Activated naive CD8-positive, alpha-beta T cell treated with anti-CD3 and anti-CD28 coated beads, Interleukin-2, amount 10 ng/mL, durations not matched to agents 7 days and 5 days (primary cell): ENCODE measurements around the gene KIT. TPM values are rescaled to one million over a fixed set of nuclear protein-coding genes. Genes with fewer than 3 reads are reported as not detected.

Source experiments
- ATAC-seq: fragments of 150-1000 bp; cut with Tn5 transposase; one replicate; pipeline ENCODE4 v1.10.0; 2021; ENCODE audit warnings: low read depth, moderate library complexity
- POLR2A ChIA-PET: fragments of 350-600 bp; sonication (Branson Sonifier 250); formaldehyde crosslinking; loops from one replicate; lab custom pipeline; 2021; ENCODE audit warnings: antibody characterized with exemption; lab: Charles Lee
- DNase-seq: peaks from one replicate; pipeline ENCODE4 v3.0.0; 2021
- H3K27ac Mint-ChIP-seq: one replicate; pipeline ENCODE4 v1.8.0; 2022; ENCODE audit warnings: mild to moderate bottlenecking, mixed read lengths
- H3K27me3 Mint-ChIP-seq: one replicate; pipeline ENCODE4 v1.8.0; 2022; ENCODE audit warnings: mild to moderate bottlenecking, moderate library complexity, mixed read lengths
- H3K36me3 Mint-ChIP-seq: one replicate; pipeline ENCODE4 v1.8.0; 2021; ENCODE audit warnings: mild to moderate bottlenecking, mixed read lengths
- H3K4me1 Mint-ChIP-seq: one replicate; pipeline ENCODE4 v1.8.0; 2021; ENCODE audit warnings: mixed read lengths
- H3K4me3 Mint-ChIP-seq: one replicate; pipeline ENCODE4 v1.8.0; 2022; ENCODE audit warnings: mild to moderate bottlenecking, moderate library complexity, mixed read lengths
- H3K9me3 Mint-ChIP-seq: one replicate; pipeline ENCODE4 v1.8.0; 2021; ENCODE audit warnings: mixed read lengths
- total RNA-seq, 2 experiments: library from RNA; stranded (reverse); gene quantifications; one replicate each; pipeline ENCODE4 v1.2.3, GENCODE V29; 2021

The KIT gene
- total RNA-seq, 2 experiments from 2014 or later, result 0.64 to 1.1 TPM

DNA sequence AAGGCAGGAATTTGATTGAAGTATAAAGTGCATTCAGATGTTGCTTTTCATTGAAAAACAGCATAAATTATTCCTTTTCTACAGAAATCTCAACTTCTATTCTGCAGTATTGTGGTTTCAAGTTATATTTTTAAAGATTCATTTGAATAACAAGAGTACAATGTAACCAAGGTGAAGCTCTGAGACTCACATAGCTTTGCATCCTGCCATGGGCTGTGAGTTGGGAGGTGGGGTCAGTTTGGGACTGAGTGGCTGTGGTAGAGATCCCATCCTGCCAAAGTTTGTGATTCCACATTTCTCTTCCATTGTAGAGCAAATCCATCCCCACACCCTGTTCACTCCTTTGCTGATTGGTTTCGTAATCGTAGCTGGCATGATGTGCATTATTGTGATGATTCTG lies 69.2 kb downstream of the KIT start:
- Mint-ChIP-seq H3K36me3 (no peaks in the 10 kb centered on the region), H3K4me1 (no peaks in the 10 kb centered on the region), H3K27ac (no peak overlapping the region), H3K4me3 (no peak overlapping the region), H3K27me3 (peaks cover 4% of the 10 kb centered on the region), H3K9me3 (no peaks in the 10 kb centered on the region)
- no peak for ATAC-seq
- POLR2A ChIA-PET, result no interaction called here
- no peak for DNase-seq

DNA sequence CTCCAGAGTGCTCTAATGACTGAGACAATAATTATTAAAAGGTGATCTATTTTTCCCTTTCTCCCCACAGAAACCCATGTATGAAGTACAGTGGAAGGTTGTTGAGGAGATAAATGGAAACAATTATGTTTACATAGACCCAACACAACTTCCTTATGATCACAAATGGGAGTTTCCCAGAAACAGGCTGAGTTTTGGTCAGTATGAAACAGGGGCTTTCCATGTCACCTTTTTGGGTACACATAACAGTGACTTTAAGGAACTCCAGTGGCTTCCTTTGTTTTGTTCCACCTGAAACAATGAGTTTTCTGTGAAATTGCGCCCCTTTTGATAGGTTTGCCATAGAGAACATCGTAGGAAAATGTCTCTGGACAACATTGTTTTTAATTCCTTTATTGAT lies 69.6 kb downstream of the KIT start:
- POLR2A ChIA-PET, result no interaction called here
- no peak for DNase-seq

GRCh38 chr4:54728368-54728767 lies 70.6 kb downstream of the KIT start:
- POLR2A ChIA-PET, result no interaction called here
- H3K9me3 Mint-ChIP-seq, result no peaks in the 10 kb centered on the region
- DNase-seq (no peak), ATAC-seq (no peak)
- H3K4me1 Mint-ChIP-seq, result no peaks in the 10 kb centered on the region
- H3K27me3 Mint-ChIP-seq, result peaks cover 4% of the 10 kb centered on the region
- H3K4me3 Mint-ChIP-seq, result no peak overlapping the region
- H3K36me3 Mint-ChIP-seq, result no peaks in the 10 kb centered on the region
- no peak overlapping the region for H3K27ac Mint-ChIP-seq

More for the DNA sequence above, 69.6 kb downstream of the KIT start:
- no peaks in the 10 kb centered on the region for H3K36me3 Mint-ChIP-seq
- no peak for ATAC-seq
- no peaks in the 10 kb centered on the region for H3K9me3 Mint-ChIP-seq
- H3K4me1 Mint-ChIP-seq, result no peaks in the 10 kb centered on the region
- H3K27me3 Mint-ChIP-seq, result peaks cover 4% of the 10 kb centered on the region
- no peak overlapping the region for H3K27ac Mint-ChIP-seq
- no peak overlapping the region for H3K4me3 Mint-ChIP-seq

DNA sequence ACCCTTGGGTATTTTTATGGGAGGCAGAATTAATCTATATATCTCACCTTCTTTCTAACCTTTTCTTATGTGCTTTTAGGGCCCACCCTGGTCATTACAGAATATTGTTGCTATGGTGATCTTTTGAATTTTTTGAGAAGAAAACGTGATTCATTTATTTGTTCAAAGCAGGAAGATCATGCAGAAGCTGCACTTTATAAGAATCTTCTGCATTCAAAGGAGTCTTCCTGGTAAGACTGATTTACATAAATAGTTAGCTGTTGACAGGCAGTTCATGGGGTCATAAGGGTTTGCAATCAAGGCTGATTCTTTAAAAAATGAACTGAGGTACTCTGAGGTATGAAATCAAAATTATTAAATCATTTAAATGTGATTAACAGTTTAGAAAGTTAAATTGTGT lies 71.5 kb downstream of the KIT start:
- H3K4me1 Mint-ChIP-seq, result no peaks in the 10 kb centered on the region
- no peak overlapping the region for H3K27ac Mint-ChIP-seq
- DNase-seq (no peak), ATAC-seq (no peak)
- POLR2A ChIA-PET, result no interaction called here
- no peak overlapping the region for H3K4me3 Mint-ChIP-seq
- no peaks in the 10 kb centered on the region for H3K9me3 Mint-ChIP-seq
- peaks cover 4% of the 10 kb centered on the region for H3K27me3 Mint-ChIP-seq
- no peaks in the 10 kb centered on the region for H3K36me3 Mint-ChIP-seq

DNA sequence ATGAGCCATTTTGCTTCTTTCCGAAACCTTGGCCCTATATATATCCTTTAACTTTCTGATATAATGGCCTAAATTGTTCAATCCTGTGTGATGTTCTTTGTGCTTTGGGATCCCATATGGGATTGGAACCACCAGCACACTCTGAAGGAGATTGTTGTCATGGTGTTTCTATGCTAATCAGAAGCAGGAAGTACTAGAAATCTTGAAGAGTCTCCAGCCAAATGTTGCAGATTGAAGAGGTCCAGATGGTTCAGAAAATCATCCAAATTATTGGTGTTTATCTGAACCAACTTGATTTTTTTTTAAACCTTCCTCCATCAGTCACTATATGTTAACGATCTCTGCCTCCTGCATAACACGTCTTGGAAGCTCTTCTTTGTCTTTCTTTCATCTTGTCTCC lies 72.8 kb downstream of the KIT start:
- Mint-ChIP-seq H3K27me3 (peaks cover 4% of the 10 kb centered on the region), H3K36me3 (no peaks in the 10 kb centered on the region), H3K27ac (no peak overlapping the region), H3K4me1 (no peaks in the 10 kb centered on the region), H3K9me3 (no peaks in the 10 kb centered on the region), H3K4me3 (no peak overlapping the region)
- no peak for DNase-seq
- POLR2A ChIA-PET, result no interaction called here
- no peak for ATAC-seq

DNA sequence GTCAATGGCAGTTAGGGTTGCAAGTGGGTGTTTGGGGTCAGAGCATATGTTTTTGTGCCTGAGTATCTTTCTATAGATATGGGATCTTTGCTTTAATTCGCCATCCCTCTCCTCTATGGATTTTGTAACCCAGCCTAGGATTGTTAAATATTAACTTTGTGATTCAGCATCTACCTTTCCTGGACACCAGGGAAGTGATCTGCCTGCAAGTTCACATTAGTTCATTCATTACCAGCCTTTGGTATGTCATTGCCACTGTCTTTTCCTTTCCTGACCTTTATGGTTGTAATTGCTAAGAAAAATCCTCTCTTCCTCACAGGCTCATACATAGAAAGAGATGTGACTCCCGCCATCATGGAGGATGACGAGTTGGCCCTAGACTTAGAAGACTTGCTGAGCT lies 73.8 kb downstream of the KIT start:
- peaks cover 4% of the 10 kb centered on the region for H3K27me3 Mint-ChIP-seq
- H3K27ac Mint-ChIP-seq, result no peak overlapping the region
- DNase-seq, result no peak
- no peaks in the 10 kb centered on the region for H3K36me3 Mint-ChIP-seq
- H3K4me1 Mint-ChIP-seq, result no peaks in the 10 kb centered on the region
- no peak overlapping the region for H3K4me3 Mint-ChIP-seq
- no peak for ATAC-seq
- no peaks in the 10 kb centered on the region for H3K9me3 Mint-ChIP-seq
- POLR2A ChIA-PET, result no interaction called here

DNA sequence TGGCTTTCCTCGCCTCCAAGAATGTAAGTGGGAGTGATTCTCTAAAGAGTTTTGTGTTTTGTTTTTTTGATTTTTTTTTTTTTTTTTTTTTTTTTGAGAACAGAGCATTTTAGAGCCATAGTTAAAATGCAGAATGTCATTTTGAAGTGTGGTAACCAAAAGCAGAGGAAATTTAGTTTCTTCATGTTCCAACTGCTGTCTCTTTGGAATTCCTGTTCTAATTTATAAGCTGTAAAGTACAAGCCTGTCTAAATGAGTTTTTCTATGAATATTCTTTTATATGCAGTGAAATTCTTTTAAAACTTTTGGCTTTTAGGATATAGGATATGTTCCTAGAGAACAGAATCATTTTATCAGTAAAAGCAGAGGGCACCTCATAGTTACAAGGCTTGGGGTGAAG lies 74.2 kb downstream of the KIT start:
- Mint-ChIP-seq H3K4me1 (no peaks in the 10 kb centered on the region), H3K27me3 (peaks cover 4% of the 10 kb centered on the region), H3K36me3 (no peaks in the 10 kb centered on the region), H3K9me3 (no peaks in the 10 kb centered on the region), H3K4me3 (no peak overlapping the region), H3K27ac (no peak overlapping the region)
- DNase-seq, result no peak
- POLR2A ChIA-PET, result no interaction called here
- no peak for ATAC-seq

DNA sequence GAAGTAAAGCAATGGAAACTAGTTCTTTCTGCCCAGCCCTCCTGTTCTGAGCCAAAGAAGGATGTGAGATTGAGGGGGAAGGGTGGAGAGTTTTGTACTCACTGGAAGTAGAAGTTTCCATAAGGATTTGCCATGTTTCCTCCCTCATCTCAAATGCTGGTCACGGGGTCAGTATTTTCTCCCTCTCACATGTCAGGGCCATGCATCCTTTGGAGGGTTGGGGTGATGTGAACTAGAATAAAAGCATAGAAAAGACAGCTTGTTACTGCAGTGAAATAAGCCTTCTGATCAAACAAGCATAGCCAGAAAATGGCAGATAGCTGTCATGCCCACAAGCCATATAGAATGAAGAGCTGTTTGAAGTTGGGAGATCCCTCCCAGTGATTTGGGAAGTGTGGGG lies 79.7 kb downstream of the KIT start:
- no peak overlapping the region for H3K4me3 Mint-ChIP-seq
- no peaks in the 10 kb centered on the region for H3K36me3 Mint-ChIP-seq
- POLR2A ChIA-PET, result no interaction called here
- no peak overlapping the region for H3K27ac Mint-ChIP-seq
- ATAC-seq, result no peak
- H3K27me3 Mint-ChIP-seq, result peaks cover 3% of the 10 kb centered on the region
- DNase-seq, result no peak
- H3K4me1 Mint-ChIP-seq, result no peaks in the 10 kb centered on the region
- H3K9me3 Mint-ChIP-seq, result no peaks in the 10 kb centered on the region

DNA sequence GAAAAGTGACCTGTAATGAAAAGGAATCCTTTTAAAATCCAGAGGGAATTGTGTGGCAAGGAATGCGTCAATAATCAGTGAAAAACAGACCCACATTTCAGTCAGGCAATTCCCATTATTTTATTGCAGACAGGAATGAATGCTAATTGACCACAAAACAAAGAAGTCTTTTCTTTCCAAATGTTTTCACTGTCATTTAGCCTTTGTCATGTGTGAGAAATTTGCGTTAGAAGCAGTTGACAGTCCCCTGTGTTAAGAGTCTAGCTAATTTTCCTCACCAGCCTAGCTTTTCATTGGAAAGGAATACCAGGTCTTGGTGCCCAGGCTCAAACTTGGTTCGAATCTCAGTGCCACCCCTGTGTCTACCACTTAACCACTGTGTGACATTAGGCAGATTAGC lies 83.4 kb downstream of the KIT start:
- ATAC-seq (no peak), DNase-seq (no peak)
- Mint-ChIP-seq H3K27ac (no peak overlapping the region), H3K9me3 (peaks cover 4% of the 10 kb centered on the region), H3K27me3 (peaks cover 3% of the 10 kb centered on the region), H3K36me3 (no peaks in the 10 kb centered on the region), H3K4me1 (no peaks in the 10 kb centered on the region), H3K4me3 (no peak overlapping the region)
- POLR2A ChIA-PET, result no interaction called here

DNA sequence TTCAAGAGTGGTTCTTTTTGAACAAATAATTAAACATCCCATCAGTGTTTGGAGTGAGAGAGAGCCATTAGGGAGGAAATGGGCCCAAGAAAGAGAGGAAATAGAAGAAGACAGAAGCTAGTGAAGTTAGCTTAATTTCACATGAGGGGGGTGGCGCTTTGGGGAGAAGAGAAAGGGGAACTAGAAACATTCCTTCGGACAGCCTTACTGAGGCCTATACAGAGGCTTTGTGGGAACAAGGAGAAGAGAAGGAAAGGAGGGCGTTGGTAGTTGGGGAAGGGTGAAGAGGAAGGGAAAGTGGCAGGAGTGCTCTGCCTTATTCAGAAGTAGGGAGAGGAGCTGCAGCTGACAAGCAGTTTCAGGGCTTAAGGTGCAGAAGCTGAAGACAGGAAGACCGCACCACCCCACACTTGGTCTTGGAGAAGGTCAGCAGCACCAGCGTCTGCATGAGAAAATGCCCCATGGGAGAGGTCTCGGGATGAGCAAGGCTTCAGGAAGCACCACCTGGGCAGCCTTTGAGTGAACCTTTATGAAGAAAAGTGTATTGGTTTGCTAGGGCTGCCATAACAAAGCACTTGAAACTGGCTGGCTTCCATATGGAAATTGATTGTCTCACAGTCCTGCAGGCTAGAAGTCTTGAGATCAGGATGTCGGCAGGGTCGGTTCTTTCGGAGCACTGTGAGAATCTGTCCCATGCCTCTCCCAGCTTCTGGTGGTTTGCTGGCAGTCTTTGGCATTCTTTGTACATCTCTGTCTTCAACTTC lies 85.1 kb downstream of the KIT start:
- no peak for ATAC-seq
- no peak overlapping the region for H3K27ac Mint-ChIP-seq
- H3K36me3 Mint-ChIP-seq, result no peaks in the 10 kb centered on the region
- no peak for DNase-seq
- POLR2A ChIA-PET, result no interaction called here
- no peaks in the 10 kb centered on the region for H3K4me1 Mint-ChIP-seq
- peaks cover 3% of the 10 kb centered on the region for H3K27me3 Mint-ChIP-seq
- peaks cover 4% of the 10 kb centered on the region for H3K9me3 Mint-ChIP-seq
- no peak overlapping the region for H3K4me3 Mint-ChIP-seq

DNA sequence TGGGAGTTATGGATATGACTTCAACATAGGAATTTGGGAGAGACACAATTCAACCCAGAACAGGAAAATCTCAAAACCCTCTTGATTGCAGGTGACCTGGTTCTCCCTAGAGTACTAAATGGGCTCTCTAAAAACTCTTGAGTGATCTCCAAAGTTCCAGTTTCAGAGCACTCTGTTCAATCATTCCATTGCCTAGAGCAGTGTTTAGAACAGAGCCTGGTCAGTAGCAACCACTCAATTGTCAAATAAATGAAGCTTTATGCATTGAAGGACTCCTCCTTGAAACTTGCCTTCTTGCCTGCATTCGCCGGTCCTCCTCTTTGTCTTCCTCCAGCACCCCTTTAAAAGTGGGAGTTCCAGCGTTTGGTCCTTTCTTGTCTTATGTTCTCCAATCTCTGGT lies 85.8 kb downstream of the KIT start:
- H3K9me3 Mint-ChIP-seq, result peaks cover 4% of the 10 kb centered on the region
- DNase-seq (no peak), ATAC-seq (no peak)
- H3K4me1 Mint-ChIP-seq, result no peaks in the 10 kb centered on the region
- no peaks in the 10 kb centered on the region for H3K36me3 Mint-ChIP-seq
- H3K4me3 Mint-ChIP-seq, result no peak overlapping the region
- no peak overlapping the region for H3K27ac Mint-ChIP-seq
- POLR2A ChIA-PET, result no interaction called here
- H3K27me3 Mint-ChIP-seq, result no peaks in the 10 kb centered on the region

GRCh38 chr4:54744487-54744886 lies 86.7 kb downstream of the KIT start:
- H3K9me3 Mint-ChIP-seq, result peaks cover 4% of the 10 kb centered on the region
- POLR2A ChIA-PET, result no interaction called here
- no peaks in the 10 kb centered on the region for H3K4me1 Mint-ChIP-seq
- DNase-seq, result no peak
- H3K4me3 Mint-ChIP-seq, result no peak overlapping the region
- no peak for ATAC-seq
- H3K36me3 Mint-ChIP-seq, result no peaks in the 10 kb centered on the region
- H3K27me3 Mint-ChIP-seq, result no peaks in the 10 kb centered on the region
- H3K27ac Mint-ChIP-seq, result no peak overlapping the region

DNA sequence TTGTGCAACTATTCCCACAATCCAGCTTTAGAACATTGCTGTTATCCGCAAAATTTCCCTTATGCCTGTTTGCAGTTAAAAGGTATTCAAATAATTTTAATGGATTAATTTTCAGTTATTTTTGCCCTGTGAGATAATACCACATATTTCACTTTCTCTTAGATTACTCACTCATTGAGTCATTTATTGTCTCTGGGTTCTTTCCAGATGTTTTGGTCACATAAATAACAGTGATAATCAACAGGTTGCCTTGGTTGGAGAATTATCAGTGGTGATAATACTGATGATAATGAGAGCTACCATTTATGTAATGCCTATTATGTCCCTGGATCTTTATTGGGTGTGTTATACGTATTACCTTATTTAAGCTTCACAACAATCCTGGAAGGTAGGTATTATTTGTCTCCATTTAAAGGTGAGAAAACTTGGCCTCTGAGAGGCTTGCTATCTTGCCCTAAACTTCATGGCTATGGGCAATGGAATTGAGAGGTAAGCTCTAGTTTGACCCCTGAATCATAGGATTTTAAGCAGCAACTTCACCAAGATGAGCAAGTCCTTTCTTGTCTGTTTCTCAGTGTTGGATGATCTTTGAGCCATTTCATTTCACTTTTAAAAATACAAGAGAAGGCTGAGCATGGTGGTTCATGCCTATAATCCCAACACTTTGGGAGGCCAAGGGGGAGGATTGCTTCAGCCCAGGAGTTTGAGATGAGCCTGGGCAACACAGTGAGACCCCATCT lies 87.4 kb downstream of the KIT start:
- Mint-ChIP-seq H3K36me3 (no peaks in the 10 kb centered on the region), H3K4me3 (no peak overlapping the region), H3K4me1 (no peaks in the 10 kb centered on the region), H3K27ac (no peak overlapping the region), H3K27me3 (no peaks in the 10 kb centered on the region), H3K9me3 (peaks cover 4% of the 10 kb centered on the region)
- POLR2A ChIA-PET, result no interaction called here
- no peak for DNase-seq
- ATAC-seq, result no peak

DNA sequence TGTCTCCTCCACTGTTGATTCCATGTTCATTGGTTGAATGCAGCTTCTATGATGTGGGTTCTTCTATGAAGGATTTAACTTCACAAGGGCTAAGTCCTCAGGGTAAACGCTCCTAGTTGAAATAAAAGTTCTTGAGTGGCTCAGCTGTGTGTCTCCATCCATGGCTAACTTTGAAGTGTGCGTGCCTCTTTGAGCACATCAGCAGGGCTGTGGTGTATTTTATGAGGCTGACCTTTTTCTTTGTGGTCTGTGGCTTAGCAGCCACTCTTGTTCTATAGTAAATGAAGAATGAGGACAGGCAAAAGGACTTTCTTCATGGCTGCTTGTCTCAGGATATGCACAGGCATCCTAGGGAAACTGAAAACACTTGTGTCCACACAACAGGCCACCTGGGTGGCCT lies 88.5 kb downstream of the KIT start:
- no peaks in the 10 kb centered on the region for H3K27me3 Mint-ChIP-seq

More for the DNA sequence above, 88.5 kb downstream of the KIT start:
- Mint-ChIP-seq H3K4me1 (no peaks in the 10 kb centered on the region), H3K36me3 (no peaks in the 10 kb centered on the region), H3K9me3 (peaks cover 4% of the 10 kb centered on the region), H3K27ac (no peak overlapping the region), H3K4me3 (no peak overlapping the region)
- ATAC-seq (no peak), DNase-seq (no peak)
- POLR2A ChIA-PET, result no interaction called here
